Measurements from ENCODE around the gene UBE2G2.

Gene UBE2G2

DNA sequence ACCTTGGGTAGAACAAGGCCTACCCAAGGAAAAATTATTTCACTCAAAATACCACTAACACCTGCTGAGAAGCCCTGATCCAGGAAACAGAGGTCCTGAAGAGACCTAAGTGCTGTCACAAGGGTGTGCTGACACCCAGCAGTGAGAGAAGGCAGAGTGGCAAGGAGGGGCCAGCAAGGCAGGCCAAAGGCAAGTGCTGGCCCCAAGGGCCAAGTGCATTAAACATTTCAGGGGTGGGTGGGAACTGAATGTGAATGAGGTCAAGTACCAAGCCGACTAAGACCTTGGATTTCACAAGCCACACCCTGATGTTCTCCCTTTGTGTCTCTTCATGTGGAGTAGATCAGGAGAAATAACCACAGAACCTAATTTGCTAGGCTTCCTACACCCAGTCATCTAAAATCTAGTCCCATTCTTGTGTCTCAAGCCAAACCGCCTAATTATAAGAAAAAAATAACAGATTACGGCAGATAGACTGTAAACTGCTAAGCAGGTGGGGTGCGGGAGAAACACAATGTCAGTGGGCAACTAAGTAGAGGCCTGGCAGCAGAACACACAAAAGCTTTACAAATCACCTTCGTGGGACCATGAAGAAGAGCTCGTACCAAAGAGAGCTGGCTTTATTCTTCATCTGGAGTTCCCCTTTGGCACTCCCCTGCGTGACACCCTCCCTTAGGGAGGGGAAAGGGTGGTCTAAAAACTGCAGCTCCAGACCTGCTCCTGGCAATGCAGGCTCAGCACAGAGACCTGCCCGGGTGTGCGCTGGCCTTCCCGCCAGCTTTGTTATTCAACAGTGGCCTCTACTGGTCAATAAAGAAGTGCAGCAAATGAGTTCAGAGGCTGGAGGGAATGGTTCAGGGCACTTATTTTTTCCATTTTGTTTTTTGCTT, 8.7 kb downstream of the UBE2G2 start:
- H3K36me3 Mint-ChIP-seq (ENCODE audit: low read depth): peaks cover 64% of the 10 kb centered on the region
- H3K4me1 Mint-ChIP-seq (ENCODE audit: low read depth): peaks cover 70% of the 10 kb centered on the region
- no peaks in the 10 kb centered on the region for H3K9me3 Mint-ChIP-seq
- H3K27ac Mint-ChIP-seq: peak overlapping the region; percentile 17
- no peak overlapping the region for H3K4me3 Mint-ChIP-seq
- H3K27me3 Mint-ChIP-seq: no peaks in the 10 kb centered on the region

DNA sequence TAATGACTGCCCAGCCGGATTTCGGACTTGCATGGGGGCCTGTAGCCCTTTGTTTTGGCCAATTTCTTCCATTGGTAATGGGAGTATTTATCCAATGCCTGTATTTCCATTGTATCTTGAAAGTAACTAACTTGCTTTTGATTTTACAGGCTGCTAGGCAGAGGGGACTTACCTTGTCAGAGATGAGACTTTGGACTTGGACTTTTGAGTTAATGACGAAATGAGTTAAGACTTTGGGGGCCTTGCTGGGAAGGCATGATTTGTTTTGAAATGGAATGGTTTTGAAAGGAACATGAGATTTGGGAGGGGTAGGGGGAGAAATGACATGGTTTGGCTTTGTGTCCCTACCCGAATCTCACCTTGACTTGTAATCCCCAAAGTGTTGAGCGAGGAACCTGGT, 9.6 kb downstream of the UBE2G2 start:
- H3K4me1 Mint-ChIP-seq (ENCODE audit: low read depth): peaks cover 63% of the 10 kb centered on the region
- H3K4me3 Mint-ChIP-seq: no peak overlapping the region
- H3K36me3 Mint-ChIP-seq (ENCODE audit: low read depth): peaks cover 62% of the 10 kb centered on the region
- H3K9me3 Mint-ChIP-seq: no peaks in the 10 kb centered on the region
- no peaks in the 10 kb centered on the region for H3K27me3 Mint-ChIP-seq
- H3K27ac Mint-ChIP-seq: peak overlapping the region; percentile 59

DNA sequence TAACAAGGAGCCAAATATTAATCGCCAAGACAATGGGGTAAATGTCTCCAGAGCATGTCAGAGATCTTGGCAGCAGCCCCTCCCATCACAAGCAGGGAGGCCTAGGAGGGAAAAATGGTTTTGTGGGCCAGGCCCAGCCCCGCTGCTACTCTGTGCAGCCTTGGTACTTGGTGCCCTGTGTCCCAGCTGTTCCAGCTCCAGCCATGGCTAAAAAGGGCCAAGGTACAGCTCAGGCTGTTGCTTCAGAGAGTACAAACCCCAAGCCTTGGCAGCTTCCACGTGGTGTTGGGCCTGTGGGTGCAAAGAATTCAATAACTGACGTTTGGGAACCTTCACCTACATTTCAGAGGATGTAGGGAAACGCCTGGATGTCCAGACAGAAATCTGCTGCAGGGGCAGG, 10.4 kb downstream of the UBE2G2 start:
- Mint-ChIP-seq H3K4me3 (no peak overlapping the region), H3K36me3 (ENCODE audit: low read depth) (peaks cover 56% of the 10 kb centered on the region)

DNA sequence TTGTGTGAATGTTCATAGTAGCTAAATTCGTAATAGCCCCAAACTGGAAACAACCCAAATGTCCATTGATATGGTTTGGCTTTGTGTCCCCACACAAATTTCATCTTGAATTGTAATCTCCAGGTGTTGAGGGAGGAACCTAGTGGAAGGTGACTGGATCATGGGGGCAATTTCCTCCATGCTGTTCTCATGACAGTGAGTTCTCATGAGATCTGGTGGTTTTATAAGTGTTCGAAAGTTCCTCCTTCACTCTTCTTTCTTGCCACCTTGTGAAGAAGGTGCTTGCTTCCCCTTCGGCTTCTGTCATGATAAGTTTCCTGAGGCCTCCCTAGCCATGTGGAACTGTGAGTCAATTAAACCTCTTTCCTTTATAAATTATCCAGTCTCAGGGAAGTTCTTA, 11.3 kb downstream of the UBE2G2 start:
- no peaks in the 10 kb centered on the region for H3K27me3 Mint-ChIP-seq
- H3K36me3 Mint-ChIP-seq (ENCODE audit: low read depth): peaks cover 55% of the 10 kb centered on the region
- H3K27ac Mint-ChIP-seq: peak overlapping the region; percentile 21
- H3K4me1 Mint-ChIP-seq (ENCODE audit: low read depth): peaks cover 48% of the 10 kb centered on the region
- H3K9me3 Mint-ChIP-seq: no peaks in the 10 kb centered on the region
- no peak overlapping the region for H3K4me3 Mint-ChIP-seq

More for the DNA sequence above, 10.4 kb downstream of the UBE2G2 start:
- peaks cover 55% of the 10 kb centered on the region for H3K4me1 Mint-ChIP-seq (ENCODE audit: low read depth)
- H3K9me3 Mint-ChIP-seq: no peaks in the 10 kb centered on the region
- no peak overlapping the region for H3K27ac Mint-ChIP-seq
- no peaks in the 10 kb centered on the region for H3K27me3 Mint-ChIP-seq

DNA sequence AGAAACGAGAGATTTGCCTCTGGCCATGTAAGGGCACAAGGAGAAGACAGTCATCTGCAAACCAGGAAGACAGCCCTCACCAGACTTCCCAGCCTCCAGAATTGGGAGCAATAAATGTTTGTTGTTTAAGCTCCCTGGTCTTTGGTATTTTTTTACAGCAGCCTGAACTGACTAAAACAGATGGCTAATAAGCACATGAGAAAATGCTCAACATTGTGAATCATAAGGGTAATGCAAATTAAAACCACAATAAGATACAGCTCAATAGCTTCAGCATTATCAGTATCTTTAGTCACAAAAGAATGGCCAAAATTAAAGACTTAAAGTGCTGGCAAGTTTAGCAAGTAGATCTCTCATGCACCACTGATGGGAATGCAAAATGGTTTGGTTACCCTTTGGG, 11.7 kb downstream of the UBE2G2 start:
- no peaks in the 10 kb centered on the region for H3K27me3 Mint-ChIP-seq
- H3K36me3 Mint-ChIP-seq (ENCODE audit: low read depth): peaks cover 58% of the 10 kb centered on the region
- peaks cover 48% of the 10 kb centered on the region for H3K4me1 Mint-ChIP-seq (ENCODE audit: low read depth)
- H3K9me3 Mint-ChIP-seq: no peaks in the 10 kb centered on the region
- peak overlapping the region; percentile 28 for H3K27ac Mint-ChIP-seq
- H3K4me3 Mint-ChIP-seq: no peak overlapping the region

DNA sequence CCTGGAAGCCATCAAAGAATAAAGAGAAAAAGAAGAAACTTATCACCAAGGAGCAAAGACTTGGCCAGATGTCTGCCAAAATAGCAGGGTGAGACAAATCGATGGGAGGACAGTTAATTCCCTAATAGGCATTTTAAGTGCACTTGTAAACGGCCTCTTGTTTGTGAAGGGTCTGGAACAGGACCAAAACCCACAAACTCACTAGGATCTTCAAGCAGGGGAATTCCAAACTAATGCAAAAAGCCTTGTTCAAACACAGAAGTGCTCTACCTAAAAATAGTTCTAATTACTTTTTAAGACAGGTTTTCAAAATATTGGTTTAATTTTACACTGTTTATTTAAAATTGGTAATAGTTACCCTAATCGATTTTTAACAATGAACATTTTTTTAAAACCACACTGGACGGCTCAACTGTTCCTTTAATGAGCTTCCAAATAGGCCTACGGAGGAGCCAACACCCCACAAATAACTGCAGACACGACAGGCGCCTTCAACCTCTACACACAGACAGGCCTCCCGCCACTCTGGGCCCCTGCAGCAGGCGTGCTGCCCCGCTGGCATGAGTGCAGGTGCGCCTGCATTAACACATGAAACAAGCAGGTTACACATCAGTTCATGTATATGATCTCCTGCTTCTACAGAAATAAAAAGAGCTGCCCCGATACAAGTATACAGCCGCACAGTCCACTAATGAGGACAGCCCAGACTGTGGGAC, 15.8 kb downstream of the UBE2G2 start:
- H3K27me3 Mint-ChIP-seq: no peaks in the 10 kb centered on the region
- H3K9me3 Mint-ChIP-seq: no peaks in the 10 kb centered on the region
- peaks cover 22% of the 10 kb centered on the region for H3K4me1 Mint-ChIP-seq (ENCODE audit: low read depth)
- no peak overlapping the region for H3K27ac Mint-ChIP-seq
- peaks cover 46% of the 10 kb centered on the region for H3K36me3 Mint-ChIP-seq (ENCODE audit: low read depth)
- H3K4me3 Mint-ChIP-seq: no peak overlapping the region

DNA sequence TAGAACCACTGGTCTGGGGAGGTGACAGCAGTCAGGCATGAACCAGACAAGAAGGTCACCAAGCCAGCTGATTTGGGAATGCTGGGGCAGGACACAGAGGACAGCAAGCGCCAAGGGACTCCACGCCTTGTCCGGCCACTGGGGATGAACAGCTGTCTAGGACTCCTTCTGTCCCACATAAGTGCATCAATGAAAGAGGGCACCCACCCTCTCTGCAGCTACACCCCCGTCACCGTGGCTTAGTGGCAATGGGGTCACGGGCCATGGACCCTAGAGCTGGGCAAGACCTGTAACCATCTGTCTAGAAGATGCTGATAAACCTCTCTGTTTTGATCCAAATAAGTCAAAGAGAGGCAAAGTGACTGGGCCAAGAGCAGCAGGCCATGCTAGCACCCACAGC, 16.8 kb downstream of the UBE2G2 start:
- Mint-ChIP-seq H3K27me3 (no peaks in the 10 kb centered on the region), H3K4me1 (ENCODE audit: low read depth) (peaks cover 20% of the 10 kb centered on the region), H3K36me3 (ENCODE audit: low read depth) (peaks cover 40% of the 10 kb centered on the region), H3K4me3 (no peak overlapping the region), H3K27ac (no peak overlapping the region), H3K9me3 (no peaks in the 10 kb centered on the region)

DNA sequence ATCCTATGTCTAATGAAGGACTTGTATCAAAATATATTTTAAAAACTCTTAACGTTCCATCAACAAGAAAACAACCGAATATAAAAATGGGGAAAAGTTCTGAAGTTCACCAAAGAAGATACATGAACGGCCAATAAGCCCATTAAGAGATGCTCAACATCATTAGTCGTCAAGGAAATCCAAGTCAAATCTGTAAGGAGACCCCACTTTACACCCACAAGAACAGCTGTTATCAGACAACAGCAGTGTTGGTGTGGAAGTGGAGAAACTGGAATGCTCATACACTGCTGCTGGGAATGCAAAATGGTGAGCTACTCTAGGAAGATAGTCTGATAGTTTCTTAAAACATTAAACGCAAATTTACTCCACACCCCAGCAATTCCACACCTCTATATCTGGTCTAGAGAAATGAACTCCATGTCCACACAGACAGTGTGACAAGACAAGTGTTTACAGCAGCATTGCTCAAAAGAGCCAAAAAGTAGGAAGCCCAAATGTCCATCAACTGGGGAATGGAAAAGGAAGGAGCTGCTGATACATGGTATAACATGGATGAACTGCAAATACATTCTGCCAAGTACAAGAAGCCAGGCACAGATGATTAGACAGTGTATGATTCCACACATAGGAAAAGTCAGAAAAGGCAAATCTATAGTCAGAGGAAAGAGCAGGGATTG, 18.5 kb downstream of the UBE2G2 start:
- H3K4me1 Mint-ChIP-seq (ENCODE audit: low read depth): peaks cover 19% of the 10 kb centered on the region
- H3K36me3 Mint-ChIP-seq (ENCODE audit: low read depth): peaks cover 41% of the 10 kb centered on the region
- H3K27ac Mint-ChIP-seq: no peak overlapping the region
- no peak overlapping the region for H3K4me3 Mint-ChIP-seq
- no peaks in the 10 kb centered on the region for H3K9me3 Mint-ChIP-seq
- no peaks in the 10 kb centered on the region for H3K27me3 Mint-ChIP-seq

DNA sequence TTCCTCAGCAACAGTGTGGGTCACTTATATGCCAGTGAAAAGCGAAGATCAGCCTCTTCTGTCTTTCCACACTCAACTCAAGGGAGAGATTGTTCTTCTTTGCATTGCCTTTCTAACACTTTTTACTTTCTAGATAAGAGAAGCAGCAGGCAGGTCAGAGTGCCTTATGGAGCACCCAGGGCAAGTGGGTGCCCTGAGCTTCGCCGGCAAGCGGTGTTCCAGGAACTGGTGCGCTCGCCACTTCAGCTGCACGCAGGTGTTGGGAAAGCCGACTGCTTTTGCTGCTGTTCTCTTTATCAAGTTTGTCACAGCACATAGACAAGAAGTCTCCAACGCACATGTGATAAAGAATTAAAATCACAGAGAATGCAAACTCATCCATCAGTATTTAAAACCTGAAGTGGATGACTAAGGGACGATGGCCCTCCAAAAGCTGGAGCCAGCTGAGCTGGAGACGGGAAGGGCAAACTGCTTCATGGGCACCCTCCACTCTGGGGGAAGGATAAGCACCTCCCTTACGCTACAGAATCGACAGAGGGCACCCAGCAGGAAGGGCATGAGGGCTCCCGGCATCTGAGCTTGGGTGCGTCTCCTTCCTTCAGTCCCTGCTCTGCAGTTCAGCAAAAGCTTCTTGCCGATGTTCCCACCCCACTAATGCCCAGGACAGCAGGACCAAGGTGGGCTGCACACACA, 20.7 kb downstream of the UBE2G2 start:
- H3K27me3 Mint-ChIP-seq: no peaks in the 10 kb centered on the region
- no peaks in the 10 kb centered on the region for H3K9me3 Mint-ChIP-seq
- H3K4me3 Mint-ChIP-seq: no peak overlapping the region
- H3K36me3 Mint-ChIP-seq (ENCODE audit: low read depth): peaks cover 47% of the 10 kb centered on the region
- no peak overlapping the region for H3K27ac Mint-ChIP-seq
- peaks cover 19% of the 10 kb centered on the region for H3K4me1 Mint-ChIP-seq (ENCODE audit: low read depth)

DNA sequence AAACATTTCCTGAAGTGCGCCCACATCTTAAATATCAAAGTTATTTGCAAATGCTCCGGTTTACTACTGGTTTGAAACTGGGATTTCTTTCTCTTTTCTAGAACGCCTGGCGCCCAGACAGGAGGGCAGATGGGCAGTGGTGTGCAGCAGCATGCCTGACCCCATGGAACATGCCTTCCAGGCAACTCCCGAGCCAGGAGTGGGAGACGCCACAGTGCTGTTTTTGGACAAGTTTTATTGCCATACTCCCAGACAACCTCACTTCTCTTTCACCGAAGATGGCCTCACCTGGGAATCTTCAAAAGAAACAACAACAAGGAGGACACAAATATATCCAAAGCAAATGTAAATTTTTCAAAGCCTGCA, 21.5 kb downstream of the UBE2G2 start:
- no peaks in the 10 kb centered on the region for H3K9me3 Mint-ChIP-seq
- no peak overlapping the region for H3K27ac Mint-ChIP-seq
- H3K4me1 Mint-ChIP-seq (ENCODE audit: low read depth): peaks cover 19% of the 10 kb centered on the region
- peaks cover 43% of the 10 kb centered on the region for H3K36me3 Mint-ChIP-seq (ENCODE audit: low read depth)
- no peaks in the 10 kb centered on the region for H3K27me3 Mint-ChIP-seq
- H3K4me3 Mint-ChIP-seq: no peak overlapping the region

DNA sequence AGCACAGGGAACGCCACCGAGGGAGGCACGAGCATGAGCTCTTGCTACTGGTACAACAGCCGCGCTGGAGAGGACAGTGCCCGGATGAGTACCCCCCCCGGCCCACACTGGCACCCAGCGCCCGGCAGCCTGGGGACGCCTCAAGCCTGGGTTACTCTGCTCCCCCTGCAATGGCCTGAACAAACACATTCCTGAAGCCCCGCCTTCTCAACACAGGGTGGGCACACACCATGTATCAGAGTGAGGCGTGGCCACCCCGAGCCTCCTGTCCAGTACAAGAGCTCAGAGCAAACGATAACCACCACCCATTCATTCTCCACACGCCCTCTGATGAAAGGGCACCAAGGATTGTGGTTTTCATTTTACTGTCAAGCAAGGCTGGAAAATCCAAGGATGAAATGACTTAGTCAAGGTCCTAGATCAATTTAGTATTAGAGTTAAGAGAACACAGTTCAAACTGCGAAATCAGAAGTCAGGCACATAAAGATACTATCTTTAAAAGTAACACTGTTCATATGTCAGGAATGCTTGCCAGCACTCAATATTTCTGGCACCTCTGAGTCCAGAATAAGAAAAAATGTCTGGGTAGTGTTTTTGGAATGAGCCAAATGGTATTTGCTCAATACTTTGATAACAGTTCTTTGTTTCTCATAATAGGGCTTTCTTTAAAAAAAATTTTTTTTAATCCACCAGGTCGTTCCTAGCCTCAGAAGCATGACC, 22.0 kb downstream of the UBE2G2 start:
- no peaks in the 10 kb centered on the region for H3K27me3 Mint-ChIP-seq
- no peak overlapping the region for H3K27ac Mint-ChIP-seq
- H3K36me3 Mint-ChIP-seq (ENCODE audit: low read depth): peaks cover 46% of the 10 kb centered on the region
- no peaks in the 10 kb centered on the region for H3K9me3 Mint-ChIP-seq
- peaks cover 19% of the 10 kb centered on the region for H3K4me1 Mint-ChIP-seq (ENCODE audit: low read depth)
- H3K4me3 Mint-ChIP-seq: no peak overlapping the region

DNA sequence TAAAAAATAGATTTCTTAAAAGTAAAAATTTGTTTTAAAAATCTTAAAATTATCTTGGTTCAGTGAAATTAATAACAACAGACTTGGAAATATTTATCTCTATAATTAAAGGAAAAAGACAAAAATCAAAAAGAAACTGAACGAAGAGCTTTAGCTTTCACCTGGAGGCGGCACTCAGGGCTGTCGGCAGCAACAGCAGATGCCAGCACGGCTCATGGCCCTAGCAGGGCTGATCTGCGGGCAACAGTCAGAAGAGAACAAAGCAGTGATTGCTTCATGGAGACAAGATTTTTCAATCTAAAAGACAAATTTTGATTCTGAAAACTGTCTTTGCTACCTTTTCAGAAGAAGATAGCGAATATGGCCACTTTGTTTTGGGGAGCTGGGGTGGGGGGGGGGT, 22.6 kb downstream of the UBE2G2 start:
- Mint-ChIP-seq H3K4me1 (ENCODE audit: low read depth) (peaks cover 19% of the 10 kb centered on the region), H3K9me3 (no peaks in the 10 kb centered on the region), H3K27ac (no peak overlapping the region), H3K36me3 (ENCODE audit: low read depth) (peaks cover 50% of the 10 kb centered on the region), H3K4me3 (no peak overlapping the region), H3K27me3 (no peaks in the 10 kb centered on the region)

DNA sequence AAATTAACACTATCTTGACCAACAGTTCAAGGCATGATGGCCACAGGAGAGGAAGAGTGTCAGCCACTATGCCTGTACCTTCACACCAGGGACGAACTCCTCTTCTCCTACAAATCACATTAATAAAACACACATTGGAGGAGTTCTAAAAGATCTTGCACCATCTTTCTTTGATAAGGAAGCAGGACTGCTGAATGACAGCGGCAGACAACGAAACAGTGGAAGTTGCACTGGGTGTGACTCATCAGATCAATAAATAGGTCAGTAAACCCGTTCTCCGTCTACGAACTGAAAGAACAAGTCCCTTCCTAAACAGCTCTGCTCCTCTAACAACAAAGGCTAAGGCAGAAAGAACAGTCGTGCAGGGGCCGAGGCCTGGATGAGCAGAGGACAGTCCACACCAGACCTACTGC, 23.1 kb downstream of the UBE2G2 start:
- Mint-ChIP-seq H3K27ac (no peak overlapping the region), H3K36me3 (ENCODE audit: low read depth) (peaks cover 53% of the 10 kb centered on the region), H3K4me1 (ENCODE audit: low read depth) (peaks cover 19% of the 10 kb centered on the region), H3K27me3 (no peaks in the 10 kb centered on the region), H3K9me3 (no peaks in the 10 kb centered on the region), H3K4me3 (no peak overlapping the region)

DNA sequence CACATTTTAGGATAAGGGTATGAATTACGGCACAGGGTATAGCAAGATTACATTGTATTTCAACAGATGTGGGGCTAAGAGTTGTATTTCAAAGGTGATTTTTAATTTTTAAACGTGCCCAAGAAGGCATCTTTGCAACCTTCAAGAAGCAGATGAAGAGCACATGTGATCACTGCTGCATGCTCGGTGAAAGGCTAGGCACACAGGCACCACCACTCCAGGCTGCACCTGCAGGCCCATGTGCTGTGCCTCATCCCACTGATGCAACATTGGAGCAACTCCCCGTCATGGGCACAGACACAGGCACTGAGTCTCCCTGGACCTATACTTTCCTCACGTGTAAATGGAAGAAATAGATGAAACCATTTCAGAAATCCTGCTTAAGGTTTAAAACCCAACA, 23.5 kb downstream of the UBE2G2 start:
- Mint-ChIP-seq H3K36me3 (ENCODE audit: low read depth) (peaks cover 54% of the 10 kb centered on the region), H3K27me3 (no peaks in the 10 kb centered on the region), H3K27ac (no peak overlapping the region), H3K9me3 (no peaks in the 10 kb centered on the region), H3K4me1 (ENCODE audit: low read depth) (peaks cover 19% of the 10 kb centered on the region), H3K4me3 (no peak overlapping the region)
